NCI-H82 treated with DMSO at 0.1 percent for 48 hours (cell line): ENCODE results near the gene BNIPL.
A peak's percentile ranks its signal among the peaks of the same experiment; 100 is the strongest.

Experiments
- DNase-seq: peaks from one replicate; lab custom pipeline; 2025; ENCODE audit not compliant: unreplicated experiment; lab: John Stamatoyannopoulos, UW

Gene BNIPL

GRCh38 chr1:151056149-151056548, 19.8 kb downstream of the BNIPL start:
- no peak for DNase-seq

- no peak for DNase-seq
Observed at GRCh38 chr1:151058692-151059091, 22.3 kb downstream of the BNIPL start.

- DNase-seq, result peak; percentile 73
Observed at GRCh38 chr1:151059109-151060006, 23.0 kb downstream of the BNIPL start, which contains the start of gene CDC42SE1. CDC42SE1 (minus strand) TSS chr1:151059622; CDS start chr1:151055730, 3,892 bp downstream.

- peak; percentile 89 for DNase-seq
Observed at GRCh38 chr1:151060007-151060656, 23.7 kb downstream of the BNIPL start, which contains the start of gene MLLT11. MLLT11 (plus strand) TSS chr1:151060397; CDS start chr1:151067225, 6,828 bp downstream.

GRCh38 chr1:151060657-151061421, 24.5 kb downstream of the BNIPL start:
- DNase-seq, result no peak

GRCh38 chr1:151061704-151062103, 25.3 kb downstream of the BNIPL start:
- DNase-seq, result no peak

GRCh38 chr1:151062741-151063371, 26.5 kb downstream of the BNIPL start:
- no peak for DNase-seq

- DNase-seq, result no peak
Observed at GRCh38 chr1:151065089-151065645, 28.8 kb downstream of the BNIPL start.

GRCh38 chr1:151067185-151067584, 30.8 kb downstream of the BNIPL start:
- DNase-seq, result no peak

- DNase-seq, result no peak
Observed at GRCh38 chr1:151069103-151069486, 32.7 kb downstream of the BNIPL start.

- DNase-seq, result peak; percentile 93
Observed at GRCh38 chr1:151070474-151071276, 34.3 kb downstream of the BNIPL start, which contains the start of gene GABPB2. GABPB2 (plus strand) TSS chr1:151070761; CDS start chr1:151088190, 17,429 bp downstream.

GRCh38 chr1:151072224-151072623, 35.8 kb downstream of the BNIPL start:
- no peak for DNase-seq

- no peak for DNase-seq
Observed at GRCh38 chr1:151085953-151086559, 49.7 kb downstream of the BNIPL start.
